ENCODE results near the gene C6orf163. TPM values are rescaled to one million over a fixed set of nuclear protein-coding genes. Genes with fewer than 3 reads are reported as not detected.

Gene C6orf163
- total and polyA plus RNA-seq, 2 of the 13 experiments (the other 11 are each of a cell fraction or from before 2014, with no cell fraction given), result 0.62 to 1.8 TPM

- in situ Hi-C loops (cut with HindIII; ENCODE audit: extremely low pct_ligation_motif_present, low pct_unique_long_range_greater_than_20kb), result no loop called here
- TF ChIP-seq CHD4 (IDR thresholded peaks at IDR 0.05; ENCODE audit: borderline replicate concordance, low read length) (no peak), ZNF10 (CRISPR knock-in tag; IDR thresholded peaks at IDR 0.05; ENCODE audit: borderline replicate concordance, low read depth) (no peak), TFE3 (CRISPR knock-in tag; IDR thresholded peaks at IDR 0.05) (no peak), ZNF331 (CRISPR knock-in tag; IDR thresholded peaks at IDR 0.05) (no peak), ZNF576 (CRISPR knock-in tag; IDR thresholded peaks at IDR 0.05) (no peak), KDM6A (CRISPR knock-in tag; IDR thresholded peaks at IDR 0.05; ENCODE audit: low read depth) (no peak)
- H2AFZ ChIP-seq (ENCODE audit: low read length), result no peak overlapping the region
These were observed 5.3 kb downstream of the C6orf163 start for GRCh38 chr6:87349896-87350295.

GRCh38 chr6:87350516-87350915 lies 5.9 kb downstream of the C6orf163 start:
- Histone ChIP-seq H3K27me3 (ENCODE audit: control insufficient read depth in 1 of 2, insufficient read depth in 2 of 2, low read length in 2 of 2) (no peaks in the 10 kb centered on the region), H3K9ac (ENCODE audit: insufficient read depth, low read depth, low read length) (no peak overlapping the region), H3K27ac (ENCODE audit: extremely low read length, insufficient read depth, low read length) (no peak overlapping the region), H3K4me3 (replicated peaks in 1 of 3; ENCODE audit: insufficient read depth in 1 of 3, low read depth in 2 of 3, low read length in 3 of 3) (no peak overlapping the region), H2AFZ (ENCODE audit: low read length) (no peak overlapping the region), H3K9me3 (ENCODE audit: low read length) (no peaks in the 10 kb centered on the region), H3K4me2 (ENCODE audit: low read depth, low read length) (no peak overlapping the region), H3K4me1 (ENCODE audit: insufficient read depth, low read length) (no peaks in the 10 kb centered on the region), H3K79me2 (ENCODE audit: insufficient read depth, low read length) (no peaks in the 10 kb centered on the region), H4K20me1 (ENCODE audit: insufficient read depth, low read length) (no peaks in the 10 kb centered on the region), H3K36me3 (replicated peaks in 1 of 2; ENCODE audit: control insufficient read depth in 1 of 2, insufficient read depth in 2 of 2, low read length in 2 of 2) (no peaks in the 10 kb centered on the region)
- FAIRE-seq (no peak), ATAC-seq (no peak), DNase-seq (ENCODE audit: low spot score) (no peak)
- no TSS peak for BruUV-seq (replicated peaks)
- POLR2A ChIA-PET, result no interaction called here
- in situ Hi-C loops (cut with HindIII; ENCODE audit: extremely low pct_ligation_motif_present, low pct_unique_long_range_greater_than_20kb), result no loop called here
- CTCF ChIA-PET (ENCODE audit: low intra/inter-chr PET ratio, low total read pairs), result no interaction called here
- intact Hi-C loops (cut with micrococcal nuclease; ENCODE audit: unreplicated experiment), result no loop called here
- TF ChIP-seq SOX5 (CRISPR knock-in tag; IDR thresholded peaks at IDR 0.05; ENCODE audit: borderline replicate concordance) (no peak), IKZF5 (CRISPR knock-in tag; IDR thresholded peaks at IDR 0.05) (no peak), REXO4 (CRISPR knock-in tag; IDR thresholded peaks at IDR 0.05; ENCODE audit: borderline replicate concordance) (no peak), ZIK1 (CRISPR knock-in tag; IDR thresholded peaks at IDR 0.05; ENCODE audit: borderline replicate concordance, low read depth) (no peak), HOXA3 (CRISPR knock-in tag; IDR thresholded peaks at IDR 0.05) (no peak), CREM (IDR thresholded peaks at IDR 0.05) (no peak), CREM (CRISPR knock-in tag; IDR thresholded peaks at IDR 0.05) (no peak), EHMT2 (IDR thresholded peaks at IDR 0.05; ENCODE audit: borderline replicate concordance, low read depth, low read length) (no peak), HOMEZ (CRISPR knock-in tag; IDR thresholded peaks at IDR 0.05; ENCODE audit: low read depth) (no peak), SP5 (CRISPR knock-in tag; IDR thresholded peaks at IDR 0.05; ENCODE audit: borderline replicate concordance, low read depth) (no peak), ADNP (CRISPR knock-in tag; IDR thresholded peaks at IDR 0.05) (no peak), RAD21 (CRISPR knock-in tag; IDR thresholded peaks at IDR 0.05) (no peak)

More at GRCh38 chr6:87349896-87350295, 5.3 kb downstream of the C6orf163 start:
- H3K9ac ChIP-seq (ENCODE audit: insufficient read depth, low read depth, low read length), result no peak overlapping the region
- no peaks in the 10 kb centered on the region for H4K20me1 ChIP-seq (ENCODE audit: insufficient read depth, low read length)
- no peak for DNase-seq (ENCODE audit: low spot score)
- no peaks in the 10 kb centered on the region for H3K9me3 ChIP-seq (ENCODE audit: low read length)
- no peaks in the 10 kb centered on the region for H3K36me3 ChIP-seq (replicated peaks in 1 of 2; ENCODE audit: control insufficient read depth in 1 of 2, insufficient read depth in 2 of 2, low read length in 2 of 2)
- no peak overlapping the region for H3K4me3 ChIP-seq (replicated peaks in 1 of 3; ENCODE audit: insufficient read depth in 1 of 3, low read depth in 2 of 3, low read length in 3 of 3)
- CTCF ChIA-PET (ENCODE audit: low intra/inter-chr PET ratio, low total read pairs), result no interaction called here
- H3K79me2 ChIP-seq (ENCODE audit: insufficient read depth, low read length), result no peaks in the 10 kb centered on the region
- 86% methylated on average over 2 of the region's 2 CpGs for WGBS (ENCODE audit: low lambda C conversion rate)
- H3K4me1 ChIP-seq (ENCODE audit: insufficient read depth, low read length), result no peaks in the 10 kb centered on the region
- intact Hi-C loops (cut with micrococcal nuclease; ENCODE audit: unreplicated experiment), result no loop called here
- H3K27ac ChIP-seq (ENCODE audit: extremely low read length, insufficient read depth, low read length), result no peak overlapping the region
- ATAC-seq, result no peak
- no peak overlapping the region for H3K4me2 ChIP-seq (ENCODE audit: low read depth, low read length)
- POLR2A ChIA-PET, result no interaction called here
- FAIRE-seq, result no peak
- no TSS peak for BruUV-seq (replicated peaks)
- no peaks in the 10 kb centered on the region for H3K27me3 ChIP-seq (ENCODE audit: control insufficient read depth in 1 of 2, insufficient read depth in 2 of 2, low read length in 2 of 2)
